H7 (cell line): ENCODE data around the gene PLA2G5. TPM values are rescaled to one million over a fixed set of nuclear protein-coding genes. Genes with fewer than 3 reads are reported as not detected.
A peak's percentile ranks its signal among the peaks of the same experiment; 100 is the strongest.

Source experiments
- DNase-seq: peaks from one replicate; pipeline ENCODE4 v3.0.0; 2012
- H3K27me3 ChIP-seq: 2 replicates; pipeline ENCODE4 v1.6.0; 2011; ENCODE audit warnings: mild to moderate bottlenecking, low read length; ENCODE audit not compliant: control insufficient read depth, insufficient read depth
- H3K36me3 ChIP-seq: replicated peaks from 2 replicates; pipeline ENCODE4 v1.5.1; 2011; ENCODE audit warnings: low read length; ENCODE audit not compliant: control insufficient read depth, insufficient read depth
- H3K4me3 ChIP-seq: 2 replicates; pipeline ENCODE4 v1.5.1; 2011; ENCODE audit warnings: low read depth, mild to moderate bottlenecking, control low read depth, low read length, moderate library complexity; ENCODE audit not compliant: insufficient read depth
- total RNA-seq: library from RNA; depleted of rRNA; stranded (reverse); fragments of >200 nt; shearing (Covaris generic); gene quantifications from 2 replicates; pipeline ENCODE4 v1.2.3, GENCODE V29; 2014

The PLA2G5 gene
- total RNA-seq, 1 experiment from 2014 or later, result 0.69 TPM

DNA sequence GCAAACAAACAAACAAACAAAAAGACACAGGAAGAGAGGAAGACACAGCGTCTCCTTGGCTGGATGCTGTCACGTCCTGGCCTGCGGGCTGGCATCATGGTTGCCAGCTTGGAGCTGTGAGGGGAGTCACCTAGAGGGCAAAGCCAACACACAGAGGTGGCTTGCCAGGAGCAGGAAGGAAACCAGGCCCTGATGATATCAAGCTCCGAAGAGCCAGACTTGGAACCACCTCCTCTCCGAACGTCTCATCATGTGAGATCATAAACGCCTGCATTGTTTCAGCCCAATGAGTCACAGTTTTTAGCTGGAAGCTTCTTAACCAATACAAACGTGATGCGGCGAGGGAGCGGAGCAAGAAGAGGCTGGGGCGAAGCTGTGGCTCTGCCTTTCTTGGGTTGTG, 40.7 kb downstream of the PLA2G5 start:
- H3K4me3 ChIP-seq, result no peak overlapping the region
- DNase-seq, result no peak
- no peaks in the 10 kb centered on the region for H3K27me3 ChIP-seq
- H3K36me3 ChIP-seq, result no peaks in the 10 kb centered on the region

- H3K27me3 ChIP-seq, result no peaks in the 10 kb centered on the region; the same call in 1 of the 2 replicates
- DNase-seq, result no peak
- no peaks in the 10 kb centered on the region for H3K36me3 ChIP-seq
- H3K4me3 ChIP-seq, result no peak overlapping the region
Observed at GRCh38 chr1:20111452-20111851, 41.5 kb downstream of the PLA2G5 start.

DNA sequence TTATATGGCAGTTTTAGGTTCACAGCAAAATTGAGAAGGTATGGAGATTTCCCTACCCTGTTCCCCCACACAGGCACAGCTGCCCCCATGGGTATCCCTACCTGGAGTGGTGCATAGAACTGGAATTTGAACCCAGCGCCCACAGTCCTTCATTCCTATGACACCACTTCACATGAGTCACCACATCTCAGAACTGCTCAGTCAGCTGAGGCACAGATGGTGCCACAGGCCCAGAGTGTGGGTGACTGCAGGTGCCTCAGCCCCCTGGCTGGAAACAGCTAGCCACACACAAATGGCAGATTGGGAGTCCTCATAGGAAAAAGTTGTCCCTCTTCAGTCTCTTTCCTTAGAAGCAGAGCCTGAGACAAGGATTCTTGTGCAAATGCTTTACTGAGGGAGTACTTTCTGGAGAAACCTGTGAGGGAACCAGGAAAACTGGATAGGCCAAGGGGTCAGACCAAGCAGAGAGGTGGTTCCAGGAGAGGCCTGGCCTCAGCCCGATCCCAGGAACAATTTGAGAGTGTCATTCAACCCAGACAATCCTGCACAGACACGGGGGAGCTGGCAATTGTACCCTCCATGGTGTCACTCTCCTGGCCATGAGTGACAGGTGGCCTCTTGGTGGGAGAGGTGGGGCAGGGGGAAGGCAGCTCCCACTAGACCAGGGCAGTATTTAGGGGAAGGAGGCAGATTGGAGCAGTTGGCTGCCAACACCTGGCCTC, 42.4 kb downstream of the PLA2G5 start:
- no peak for DNase-seq
- Histone ChIP-seq H3K27me3 (no peaks in the 10 kb centered on the region; the same call in 1 of the 2 replicates), H3K36me3 (no peaks in the 10 kb centered on the region), H3K4me3 (no peak overlapping the region)

- H3K27me3 ChIP-seq, result no peaks in the 10 kb centered on the region; the same call in 1 of the 2 replicates
- no peaks in the 10 kb centered on the region for H3K36me3 ChIP-seq
- H3K4me3 ChIP-seq, result no peak overlapping the region
- no peak for DNase-seq
Observed at GRCh38 chr1:20114021-20114648, 44.1 kb downstream of the PLA2G5 start.

DNA sequence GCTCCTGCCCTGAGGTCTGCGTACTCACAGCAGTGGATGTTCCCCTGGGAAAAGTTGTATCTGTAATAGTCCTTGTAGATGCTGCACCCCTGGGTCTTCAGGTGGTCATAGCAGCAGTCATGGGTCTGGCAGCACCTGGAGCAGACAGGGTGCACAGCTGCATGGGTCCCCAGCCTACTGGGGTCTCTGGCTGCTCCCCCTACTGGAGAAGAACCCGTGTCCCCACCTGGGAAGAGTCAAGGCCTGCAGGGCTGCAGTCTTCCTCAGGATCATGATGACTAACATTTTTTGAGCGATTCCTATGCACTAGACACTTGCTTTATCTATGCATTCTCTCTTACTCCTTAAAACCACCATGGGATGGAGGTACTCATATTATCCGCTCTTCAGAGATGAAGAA, 45.5 kb downstream of the PLA2G5 start:
- Histone ChIP-seq H3K4me3 (no peak overlapping the region), H3K27me3 (no peaks in the 10 kb centered on the region; the same call in 1 of the 2 replicates), H3K36me3 (no peaks in the 10 kb centered on the region)
- DNase-seq, result peak; percentile 68

DNA sequence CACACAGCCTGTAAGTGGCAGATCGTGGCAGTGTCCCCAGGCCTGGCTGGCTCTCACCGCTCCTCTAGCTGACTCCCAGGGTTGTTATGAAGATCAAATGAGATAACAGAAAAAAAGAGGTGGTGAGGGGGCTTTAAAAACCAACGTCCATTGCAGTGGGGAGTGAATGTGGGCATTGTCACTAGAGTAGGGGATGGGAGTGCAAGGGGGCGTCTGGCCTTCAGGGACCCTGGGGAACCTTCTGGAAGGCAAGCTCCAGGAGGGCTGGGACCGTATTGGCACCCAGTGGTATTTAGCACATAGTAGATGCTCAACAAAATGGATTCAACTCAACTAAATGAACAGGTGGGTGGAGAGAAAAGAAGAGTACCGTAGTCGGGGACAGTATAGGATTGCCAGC, 45.9 kb downstream of the PLA2G5 start:
- no peak for DNase-seq
- no peaks in the 10 kb centered on the region; the same call in 1 of the 2 replicates for H3K27me3 ChIP-seq
- no peak overlapping the region for H3K4me3 ChIP-seq
- no peaks in the 10 kb centered on the region for H3K36me3 ChIP-seq

GRCh38 chr1:20117236-20117635, 47.2 kb downstream of the PLA2G5 start:
- Histone ChIP-seq H3K27me3 (no peaks in the 10 kb centered on the region; the same call in 1 of the 2 replicates), H3K4me3 (no peak overlapping the region), H3K36me3 (no peaks in the 10 kb centered on the region)
- DNase-seq, result no peak

- Histone ChIP-seq H3K27me3 (no peaks in the 10 kb centered on the region; the same call in 1 of the 2 replicates), H3K4me3 (no peak within 1 kb of the TSS), H3K36me3 (no peaks in the 10 kb centered on the region)
- no peak for DNase-seq
Observed at GRCh38 chr1:20119347-20119746, 49.4 kb downstream of the PLA2G5 start, which contains the start of gene PLA2G2D. Gene PLA2G2D (minus strand): TSS chr1:20119536. CDS start chr1:20119498, 38 bp downstream.

DNA sequence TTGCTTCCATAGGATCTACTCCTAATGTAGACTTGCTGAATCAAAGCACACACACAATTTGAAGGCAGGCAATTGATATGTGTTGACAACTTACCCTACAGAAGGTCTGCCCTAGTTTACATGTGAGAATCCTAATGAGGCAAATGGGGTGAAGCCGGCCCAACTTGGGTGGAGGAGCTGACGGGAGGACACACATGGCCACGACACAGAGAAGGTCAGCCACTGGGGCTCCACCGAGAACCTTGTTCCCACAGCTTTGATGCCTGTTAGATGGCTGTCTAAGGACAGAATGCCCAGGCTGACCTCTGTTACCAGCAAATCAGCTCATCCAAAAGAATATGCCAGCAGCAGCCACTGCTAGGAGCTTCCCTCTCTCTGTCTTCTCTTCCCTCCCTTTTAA, 50.8 kb downstream of the PLA2G5 start:
- Histone ChIP-seq H3K4me3 (no peak overlapping the region), H3K27me3 (no peaks in the 10 kb centered on the region; the same call in 1 of the 2 replicates)
- DNase-seq, result no peak

GRCh38 chr1:20123722-20124455, 53.9 kb downstream of the PLA2G5 start:
- no peak for DNase-seq
- Histone ChIP-seq H3K36me3 (no peaks in the 10 kb centered on the region), H3K4me3 (no peak overlapping the region), H3K27me3 (no peaks in the 10 kb centered on the region; the same call in 1 of the 2 replicates)

More for the DNA sequence above, 50.8 kb downstream of the PLA2G5 start:
- no peaks in the 10 kb centered on the region for H3K36me3 ChIP-seq

DNA sequence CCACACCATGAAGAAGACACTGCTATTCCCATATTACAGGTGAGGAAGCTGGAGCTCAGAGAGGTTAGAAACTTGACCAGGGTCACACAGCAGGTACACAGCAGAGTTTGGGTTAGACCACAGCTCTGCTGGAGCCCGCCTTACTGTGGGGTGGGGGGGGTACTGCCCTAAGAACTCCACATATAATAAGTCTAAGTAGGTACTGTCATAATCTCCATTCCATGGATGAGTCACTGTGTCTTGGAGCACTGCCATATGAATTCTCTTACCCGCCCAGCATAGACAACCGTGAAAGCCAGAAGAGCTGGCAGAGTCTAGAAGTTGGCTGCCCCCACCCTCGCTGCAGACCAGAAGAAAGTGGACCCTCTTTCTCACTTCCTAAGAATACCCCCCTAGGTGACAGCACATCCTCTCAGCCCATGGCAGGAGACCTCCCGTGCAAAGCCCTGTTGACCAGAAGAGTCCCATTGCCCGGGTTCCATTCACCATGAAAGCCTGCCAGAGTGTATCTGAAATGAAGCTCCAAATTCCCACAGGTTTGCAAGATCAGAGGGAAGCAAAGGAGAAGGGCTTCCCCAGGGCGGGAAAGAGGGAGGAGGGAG, 54.6 kb downstream of the PLA2G5 start:
- no peaks in the 10 kb centered on the region; the same call in 1 of the 2 replicates for H3K27me3 ChIP-seq
- no peaks in the 10 kb centered on the region for H3K36me3 ChIP-seq
- H3K4me3 ChIP-seq, result no peak overlapping the region
- DNase-seq, result no peak

DNA sequence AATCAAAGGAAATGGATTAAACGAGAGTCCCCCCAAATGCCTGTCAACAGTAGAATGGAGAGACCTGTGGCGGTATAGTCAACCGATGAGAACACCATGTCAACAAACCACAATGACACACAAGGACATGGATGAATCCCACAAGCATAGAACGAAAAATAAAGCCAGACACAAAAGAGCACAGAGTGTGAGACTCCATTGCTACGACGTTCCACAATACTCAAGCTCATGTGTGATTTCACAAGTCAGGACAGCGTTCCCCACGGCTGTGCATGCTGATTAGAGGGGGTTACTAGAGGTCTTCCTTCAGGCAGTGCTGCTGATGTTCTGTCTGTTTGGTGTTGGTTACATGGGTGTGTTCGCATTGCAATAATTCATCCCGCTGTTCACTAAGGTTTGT, 55.1 kb downstream of the PLA2G5 start:
- no peaks in the 10 kb centered on the region; the same call in 1 of the 2 replicates for H3K27me3 ChIP-seq
- no peak overlapping the region for H3K4me3 ChIP-seq
- no peaks in the 10 kb centered on the region for H3K36me3 ChIP-seq
- DNase-seq, result no peak

DNA sequence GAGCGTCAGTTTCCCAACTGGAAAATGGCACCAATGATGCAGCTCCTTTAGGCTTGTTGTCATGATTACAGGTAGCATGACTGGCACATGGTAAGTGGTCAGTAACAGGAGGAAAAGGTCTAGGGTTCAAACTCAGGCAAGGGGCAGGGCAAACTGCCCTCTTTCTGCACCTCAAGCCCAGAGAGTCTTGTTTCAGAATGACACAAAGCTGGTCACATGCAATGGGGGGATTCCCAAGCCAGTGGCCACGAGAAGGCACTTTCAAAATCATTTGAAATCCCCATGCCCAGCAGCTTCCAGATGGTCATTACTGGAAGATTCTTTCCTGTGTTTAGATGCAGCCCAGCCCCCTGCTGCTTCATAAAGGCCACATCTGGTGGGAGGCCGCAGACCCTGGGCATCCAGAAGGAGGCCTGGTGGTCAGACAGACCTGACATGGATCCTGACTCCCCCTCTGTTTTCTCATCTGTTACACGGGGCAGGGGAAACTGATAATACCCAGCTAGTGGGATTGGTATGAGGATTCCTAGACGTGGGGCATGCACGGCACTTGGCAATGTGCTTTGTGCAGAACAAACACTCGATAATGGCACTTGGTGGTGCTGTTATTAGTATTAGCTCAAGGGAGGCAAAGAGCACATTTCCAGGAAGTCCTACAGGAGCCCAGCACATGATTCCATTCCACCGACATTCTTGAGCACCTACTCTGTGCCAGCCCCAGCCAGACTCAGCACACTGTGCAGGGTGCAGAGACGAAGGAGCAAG, 56.2 kb downstream of the PLA2G5 start:
- Histone ChIP-seq H3K27me3 (no peaks in the 10 kb centered on the region; the same call in 1 of the 2 replicates), H3K4me3 (no peak overlapping the region), H3K36me3 (no peaks in the 10 kb centered on the region)
- DNase-seq, result no peak
